K562 (cell line): Measurements from ENCODE around the gene SPTLC2. TPM values are rescaled to one million over a fixed set of nuclear protein-coding genes. Genes with fewer than 3 reads are reported as not detected.

Experiments
- CBX5 ChIP-seq: IDR thresholded peaks from 2 replicates; pipeline ENCODE4 v1.6.1; 2014; ENCODE audit warnings: low read depth, borderline replicate concordance
- CREB1 ChIP-seq, 2 experiments: sonication (generic) in 1 of 2; formaldehyde crosslinking in 1 of 2; IDR thresholded peaks; 2 replicates each; pipeline versions ENCODE4 v1.6.1 to v1.8.0; 2012 to 2022; ENCODE audit warnings: inconsistent platforms in 1 of 2, mild to moderate bottlenecking in 1 of 2, missing genetic modification reagents in 1 of 2, moderate library complexity in 1 of 2
- ESRRA ChIP-seq: fragments of 450-650 bp; IDR thresholded peaks from 2 replicates; pipeline ENCODE4 v1.6.1; 2014; ENCODE audit warnings: low read depth, mild to moderate bottlenecking, moderate library complexity, borderline replicate concordance
- FOXK1 ChIP-seq: sonication (generic); formaldehyde crosslinking; IDR thresholded peaks from 2 replicates; pipeline ENCODE4 v1.8.0; 2022; ENCODE audit warnings: missing genetic modification reagents, mild to moderate bottlenecking, borderline replicate concordance
- HNRNPUL1 ChIP-seq: fragments of 200-400 bp; formaldehyde crosslinking; IDR thresholded peaks from 2 replicates; pipeline ENCODE4 v1.6.1; 2017; ENCODE audit warnings: low read length
- PHF8 ChIP-seq: fragments of 200-600 bp; sonication (generic); IDR thresholded peaks from 2 replicates; pipeline ENCODE4 v1.6.1; 2012; ENCODE audit warnings: mixed run types, mild to moderate bottlenecking, inconsistent platforms, low read length, moderate library complexity, borderline replicate concordance
- PTRF ChIP-seq: fragments of 450-650 bp; IDR thresholded peaks from 2 replicates; pipeline ENCODE4 v1.6.1; 2016; ENCODE audit warnings: mild to moderate bottlenecking, missing genetic modification characterization, missing compliant biosample characterization
- RFX1 ChIP-seq: fragments of 450-650 bp; IDR thresholded peaks from 2 replicates; pipeline ENCODE4 v1.6.1; 2016; ENCODE audit warnings: mild to moderate bottlenecking, moderate library complexity
- SMAD1 ChIP-seq: fragments of 150-350 bp; IDR thresholded peaks from 2 replicates; pipeline ENCODE4 v1.6.1; 2014; ENCODE audit warnings: low read length, low read depth; ENCODE audit not compliant: partially characterized antibody
- TAF1 ChIP-seq: IDR thresholded peaks from 2 replicates; pipeline ENCODE4 v1.6.1; 2011; ENCODE audit warnings: mild to moderate bottlenecking, low read length, moderate library complexity; ENCODE audit not compliant: insufficient read depth, control insufficient read depth, severe bottlenecking; ENCODE audit errors: extremely low read depth
- TEAD1 ChIP-seq, 2 experiments: fragments of 450-650 bp in 1 of 2; sonication (generic) in 1 of 2; formaldehyde crosslinking; IDR thresholded peaks; 2 replicates each; pipeline versions ENCODE4 v1.4.0 to v1.8.0; 2020 to 2022; ENCODE audit warnings: mild to moderate bottlenecking in 2 of 2, missing genetic modification reagents in 1 of 2
- TOE1 ChIP-seq, 2 experiments: fragments of 450-650 bp in 1 of 2; sonication (generic) in 1 of 2; formaldehyde crosslinking in 1 of 2; IDR thresholded peaks; 2 replicates each; pipeline versions ENCODE4 v1.7.1 to v1.8.0; 2016 to 2022; ENCODE audit warnings: borderline replicate concordance in 2 of 2, mild to moderate bottlenecking in 2 of 2, antibody characterized with exemption in 1 of 2, inconsistent platforms in 1 of 2, low read depth in 1 of 2, missing genetic modification reagents in 1 of 2, moderate library complexity in 1 of 2
- ZBTB1 ChIP-seq: sonication (generic); formaldehyde crosslinking; IDR thresholded peaks from 2 replicates; pipeline ENCODE4 v1.8.1; 2023; ENCODE audit warnings: missing genetic modification reagents, low read depth, mild to moderate bottlenecking, borderline replicate concordance
- ZFX ChIP-seq: sonication (generic); formaldehyde crosslinking; IDR thresholded peaks from 2 replicates; pipeline ENCODE4 v1.8.0; 2022; ENCODE audit warnings: mild to moderate bottlenecking, missing genetic modification reagents, moderate library complexity
- ZKSCAN1 ChIP-seq: fragments of 150-350 bp; IDR thresholded peaks from 2 replicates; pipeline ENCODE4 v1.6.1; 2016; ENCODE audit warnings: low read depth, low read length
- ZNF347 ChIP-seq: fragments of 450-650 bp; formaldehyde crosslinking; IDR thresholded peaks from 2 replicates; pipeline ENCODE4 v1.4.0; 2020; ENCODE audit warnings: low read depth, mild to moderate bottlenecking, moderate library complexity
- polyA plus RNA-seq, 8 experiments: library from polyadenylated mRNA; depleted of rRNA in 4 of 8; stranded (reverse) in 5 of 8; unstranded in 3 of 8; fragments of >200 nt; fragmentation: Nextera tagmentation in 2 of 8; fragmentation: Illumina TruSeq in 1 of 8; extraction: Ambion mirVana in 2 of 8; extraction: Trizol in 1 of 8; gene quantifications; 2 replicates each; pipeline versions ENCODE4 v1.2.1 to v1.2.3, GENCODE V29; 2011 to 2014; ENCODE audit warnings: inconsistent platforms in 1 of 8, missing spikeins in 1 of 8
- total RNA-seq, 7 experiments: library from RNA; depleted of rRNA in 6 of 7; stranded (reverse); fragments of >200 nt in 6 of 7; fragmentation: Illumina TruSeq in 2 of 7; extraction: Trizol in 2 of 7; gene quantifications; 2 replicates each; pipeline versions ENCODE4 v1.2.1 to v1.2.3, GENCODE V29; 2011 to 2021; ENCODE audit warnings: low replicate concordance in 1 of 7
- TF ChIP-seq, protein P1 (sequence below): fragments of 250-450 bp; sonication (Bioruptor Pico); IDR thresholded peaks from 2 replicates; pipeline ENCODE4 v1.8.0; 2021; ENCODE audit warnings: borderline replicate concordance, mild to moderate bottlenecking, moderate library complexity; ENCODE audit not compliant: poor library complexity, severe bottlenecking
- TF ChIP-seq, protein P2 (sequence below): sonication (generic); formaldehyde crosslinking; IDR thresholded peaks from 2 replicates; pipeline ENCODE4 v1.9.0; 2022; ENCODE audit warnings: mild to moderate bottlenecking, missing genetic modification reagents

SPTLC2 gene
- total and polyA plus RNA-seq, 9 of the 15 experiments (the other 6 are each of a cell fraction or from before 2014, with no cell fraction given), result 4.5 to 30.4 (median 14.0) TPM

DNA sequence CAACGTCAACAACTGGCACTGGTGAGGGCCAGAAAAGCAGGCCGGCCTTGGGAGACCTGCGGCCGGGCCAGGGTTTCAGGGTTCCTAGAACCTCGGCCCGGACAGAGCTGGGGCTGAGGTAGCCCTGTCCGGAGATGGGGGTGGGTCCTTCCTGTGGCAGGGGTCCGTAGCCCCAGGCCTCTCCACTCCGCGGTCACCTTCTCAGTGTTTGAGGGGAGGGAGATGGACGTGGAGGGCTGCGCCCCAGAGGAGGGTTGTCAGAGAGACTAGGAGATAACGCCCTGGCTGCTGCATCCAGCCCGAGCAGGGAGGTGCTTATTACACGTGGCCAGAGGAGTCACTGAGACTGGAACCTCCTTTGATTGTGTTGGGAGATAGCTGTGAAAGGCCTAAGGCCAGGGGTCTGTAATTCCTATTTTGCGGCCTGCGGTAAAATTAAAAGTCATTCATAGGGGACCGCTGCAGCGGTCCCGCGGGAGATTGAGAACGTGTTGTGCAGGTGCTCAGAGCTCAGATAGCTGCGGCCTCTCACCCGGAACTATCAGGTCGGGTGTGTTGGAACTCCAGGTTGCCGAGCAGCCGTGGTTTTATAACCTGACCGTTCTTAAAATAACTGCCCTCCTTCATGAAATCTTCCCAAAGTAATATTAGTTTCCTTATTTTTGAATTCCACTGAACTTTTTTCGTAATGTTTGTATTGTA lies 158.0 kb downstream of the SPTLC2 start (continued):
- TF ChIP-seq CBX5 (no peak), TAF1 (peak; percentile 10), ESRRA (no peak), ZFX (CRISPR knock-in tag) (peak; percentile 66), CREB1 (IDR thresholded peaks at IDR 0.05) (no peak), CREB1 (CRISPR knock-in tag; IDR thresholded peaks at IDR 0.05) (0 out of 2 replicates have a peak, but pooled peaks have one; percentile 5), ZNF347 (CRISPR knock-in tag) (no peak), TEAD1 (CRISPR knock-in tag; IDR thresholded peaks at IDR 0.05) (0 out of 4 replicates have a peak, but pooled peaks of 1 of the 2 experiments have one; percentile 22), HNRNPUL1 (no peak), TOE1 (IDR thresholded peaks at IDR 0.05; ENCODE audit: borderline replicate concordance) (no peak), TOE1 (CRISPR knock-in tag; IDR thresholded peaks at IDR 0.05; ENCODE audit: borderline replicate concordance, low read depth) (no peak), ZKSCAN1 (no peak), RFX1 (peak; percentile 57; the same call in 1 of the 2 replicates), FOXK1 (CRISPR knock-in tag) (0 out of 2 replicates have a peak, but pooled peaks have one; percentile 47), PHF8 (peak; percentile 16; the same call in 1 of the 2 replicates), ZBTB1 (CRISPR knock-in tag) (no peak), SMAD1 (no peak), PTRF (tag) (no peak)
- TF ChIP-seq, protein P1, sequence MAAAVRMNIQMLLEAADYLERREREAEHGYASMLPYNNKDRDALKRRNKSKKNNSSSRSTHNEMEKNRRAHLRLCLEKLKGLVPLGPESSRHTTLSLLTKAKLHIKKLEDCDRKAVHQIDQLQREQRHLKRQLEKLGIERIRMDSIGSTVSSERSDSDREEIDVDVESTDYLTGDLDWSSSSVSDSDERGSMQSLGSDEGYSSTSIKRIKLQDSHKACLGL, result no peak
- TF ChIP-seq, protein P2, sequence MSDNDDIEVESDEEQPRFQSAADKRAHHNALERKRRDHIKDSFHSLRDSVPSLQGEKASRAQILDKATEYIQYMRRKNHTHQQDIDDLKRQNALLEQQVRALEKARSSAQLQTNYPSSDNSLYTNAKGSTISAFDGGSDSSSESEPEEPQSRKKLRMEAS, result peak; percentile 69
